Measurements from ENCODE around the gene SPOCK1.

DNA sequence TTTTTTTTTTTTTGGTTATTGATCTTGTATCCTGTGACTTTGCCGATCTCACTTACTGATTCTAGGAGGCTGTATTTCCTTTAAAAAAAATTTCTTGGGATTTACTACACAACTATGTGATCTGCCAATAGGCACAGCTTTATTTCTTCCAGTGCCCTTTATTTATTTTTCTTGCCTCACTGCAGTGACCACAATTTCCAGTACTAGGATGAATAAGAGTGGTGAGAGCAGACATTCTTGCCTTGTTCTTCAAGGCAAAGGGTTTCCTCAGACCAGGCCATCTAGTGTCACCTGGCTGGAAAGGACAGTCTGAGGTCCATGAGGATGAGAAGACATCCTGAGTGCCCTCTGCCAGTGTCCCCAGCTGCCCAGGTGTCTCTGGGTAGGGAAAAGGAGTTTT is 265.4 kb downstream of the SPOCK1 start:
- TF ChIP-seq, protein P1, sequence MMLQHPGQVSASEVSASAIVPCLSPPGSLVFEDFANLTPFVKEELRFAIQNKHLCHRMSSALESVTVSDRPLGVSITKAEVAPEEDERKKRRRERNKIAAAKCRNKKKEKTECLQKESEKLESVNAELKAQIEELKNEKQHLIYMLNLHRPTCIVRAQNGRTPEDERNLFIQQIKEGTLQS (IDR thresholded peaks at IDR 0.05): no peak
- TF ChIP-seq, protein P1 (CRISPR knock-in tag; conservative IDR thresholded peaks at IDR 0.05): no peak
- TF ChIP-seq ZNF12 (CRISPR knock-in tag; IDR thresholded peaks at IDR 0.05): no peak
- no peak for TF ChIP-seq CTCF (IDR thresholded peaks at IDR 0.05 in 2 of 3, conservative IDR thresholded peaks at IDR 0.05 in 1 of 3; ENCODE audit: insufficient read depth in 2 of 3, low read depth in 1 of 3, low read length in 3 of 3)
- TF ChIP-seq TCF7L2 (IDR thresholded peaks at IDR 0.05; ENCODE audit: low read depth, low read length): no peak
